ENCODE results near the gene SOCS3. TPM values are rescaled to one million over a fixed set of nuclear protein-coding genes. Genes with fewer than 3 reads are reported as not detected.

The SOCS3 gene
- total and polyA plus RNA-seq, 10 of the 15 experiments (the other 5 are each of a cell fraction or from before 2014, with no cell fraction given): 0.05 to 3.9 (median 1.0) TPM

DNA sequence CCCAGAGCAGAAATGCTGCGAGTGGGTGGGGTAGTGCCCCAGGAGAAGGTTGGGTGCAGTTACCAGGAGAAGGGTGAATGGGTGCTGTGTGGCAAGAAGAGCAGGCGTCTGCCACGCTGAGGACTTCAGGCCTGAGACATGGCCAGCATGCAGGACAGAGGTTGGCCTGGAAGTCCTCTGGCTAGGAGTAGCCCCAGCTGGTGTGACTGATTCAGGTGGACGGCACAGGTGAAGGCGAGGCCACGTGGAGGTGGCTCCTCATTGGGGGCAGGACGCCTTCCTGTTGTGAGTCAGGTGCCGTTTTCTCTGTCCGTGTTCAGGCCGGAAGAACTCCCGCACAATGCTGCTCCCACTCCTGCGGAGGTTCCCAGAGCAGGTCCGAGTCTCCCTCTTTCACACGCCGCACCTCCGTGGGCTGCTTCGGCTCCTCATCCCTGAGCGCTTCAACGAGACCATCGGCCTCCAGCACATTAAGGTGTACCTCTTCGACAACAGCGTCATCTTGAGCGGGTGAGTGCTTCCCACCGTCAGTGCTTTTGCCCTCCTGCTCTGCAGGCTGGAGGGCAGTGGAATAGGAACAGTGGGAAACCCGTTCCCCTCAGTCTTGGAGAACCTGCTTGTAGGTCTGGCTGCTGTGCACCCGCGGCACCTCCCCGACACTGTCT lies 39.3 kb upstream of the SOCS3 start:
- Histone ChIP-seq H3K4me2 (ENCODE audit: control insufficient read depth, insufficient read depth) (no peak overlapping the region), H3K36me3 (ENCODE audit: control insufficient read depth in 2 of 2, insufficient read depth in 2 of 2, low read length in 1 of 2) (peaks cover 43 to 54% of the 10 kb centered on the region in 2 experiments), H3K79me2 (ENCODE audit: control insufficient read depth, insufficient read depth, low read length) (peaks cover 3% of the 10 kb centered on the region), H4K20me1 (ENCODE audit: control insufficient read depth, insufficient read depth) (no peaks in the 10 kb centered on the region; the same call in 1 of the 2 replicates), H3K4me3 (no peak overlapping the region), H3K9me3 (replicated peaks; ENCODE audit: control insufficient read depth, insufficient read depth, low read length) (no peaks in the 10 kb centered on the region), H3K4me1 (ENCODE audit: control insufficient read depth, insufficient read depth, low read length) (no peaks in the 10 kb centered on the region), H2AFZ (ENCODE audit: control insufficient read depth, low read depth, low read length) (no peak overlapping the region), H3K9ac (ENCODE audit: control insufficient read depth, insufficient read depth, low read length) (no peak overlapping the region), H3K27ac (ENCODE audit: control insufficient read depth, insufficient read depth) (no peak overlapping the region), H3K27me3 (replicated peaks in 1 of 2; ENCODE audit: control insufficient read depth in 2 of 2, insufficient read depth in 2 of 2, low read length in 1 of 2) (no peaks in the 10 kb centered on the region)
- 89% methylated on average over 28 of the region's 28 CpGs for WGBS (ENCODE audit: insufficient coverage, insufficient replicate concordance, low lambda C conversion rate, missing lambda C conversion rate)
- ChIA-PET SMC1A (ENCODE audit: uncharacterized antibody, unreplicated experiment) (no interaction called here), CTCF (interaction anchor here (1.2 kb wide), 1 partner anchor 16 kb away, joined by 3 read pairs; no protein-coding TSS in a partner anchor), POLR2A (no interaction called here), RAD21 (ENCODE audit: unreplicated experiment) (no interaction called here)
- ATAC-seq (no peak), DNase-seq (ENCODE audit: low read depth, low spot score) (no peak), FAIRE-seq (no peak)
- BruUV-seq (replicated peaks): no TSS peak
- TF ChIP-seq BCL11A (IDR thresholded peaks at IDR 0.05; ENCODE audit: low read depth, low read length) (no peak), CBFB (IDR thresholded peaks at IDR 0.05; ENCODE audit: low read depth) (no peak), ESRRA (IDR thresholded peaks at IDR 0.05; ENCODE audit: low read length) (no peak), POU2F2 (IDR thresholded peaks at IDR 0.05; ENCODE audit: borderline replicate concordance, low read depth, low read length) (no peak), CBX5 (IDR thresholded peaks at IDR 0.05; ENCODE audit: low read depth) (no peak), TCF7 (IDR thresholded peaks at IDR 0.05; ENCODE audit: borderline replicate concordance) (no peak), RBBP5 (conservative IDR thresholded peaks at IDR 0.05) (no peak), ZBTB11 (CRISPR knock-in tag; IDR thresholded peaks at IDR 0.05) (no peak)
- TF ChIP-seq, protein P1, sequence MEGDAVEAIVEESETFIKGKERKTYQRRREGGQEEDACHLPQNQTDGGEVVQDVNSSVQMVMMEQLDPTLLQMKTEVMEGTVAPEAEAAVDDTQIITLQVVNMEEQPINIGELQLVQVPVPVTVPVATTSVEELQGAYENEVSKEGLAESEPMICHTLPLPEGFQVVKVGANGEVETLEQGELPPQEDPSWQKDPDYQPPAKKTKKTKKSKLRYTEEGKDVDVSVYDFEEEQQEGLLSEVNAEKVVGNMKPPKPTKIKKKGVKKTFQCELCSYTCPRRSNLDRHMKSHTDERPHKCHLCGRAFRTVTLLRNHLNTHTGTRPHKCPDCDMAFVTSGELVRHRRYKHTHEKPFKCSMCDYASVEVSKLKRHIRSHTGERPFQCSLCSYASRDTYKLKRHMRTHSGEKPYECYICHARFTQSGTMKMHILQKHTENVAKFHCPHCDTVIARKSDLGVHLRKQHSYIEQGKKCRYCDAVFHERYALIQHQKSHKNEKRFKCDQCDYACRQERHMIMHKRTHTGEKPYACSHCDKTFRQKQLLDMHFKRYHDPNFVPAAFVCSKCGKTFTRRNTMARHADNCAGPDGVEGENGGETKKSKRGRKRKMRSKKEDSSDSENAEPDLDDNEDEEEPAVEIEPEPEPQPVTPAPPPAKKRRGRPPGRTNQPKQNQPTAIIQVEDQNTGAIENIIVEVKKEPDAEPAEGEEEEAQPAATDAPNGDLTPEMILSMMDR (IDR thresholded peaks at IDR 0.05 in 2 of 3, conservative IDR thresholded peaks at IDR 0.05 in 1 of 3; ENCODE audit: control insufficient read depth in 2 of 3, extremely low read depth in 1 of 3, insufficient read depth in 1 of 3, low read depth in 3 of 3, low read length in 3 of 3): no peak
- in situ Hi-C loops (cut with MboI): no loop called here
- intact Hi-C loops (cut with micrococcal nuclease; ENCODE audit: unreplicated experiment): no loop called here
